ENCODE results near the gene SNPH.

Gene SNPH

GRCh38 chr20:1264727-1265126 is 1.4 kb upstream of the SNPH start:
- Histone ChIP-seq H3K4me2 (ENCODE audit: low read depth, low read length) (no peak overlapping the region), H4K20me1 (ENCODE audit: insufficient read depth, low read length) (no peaks in the 10 kb centered on the region), H3K27me3 (replicated peaks; ENCODE audit: insufficient read depth, low read length) (no peaks in the 10 kb centered on the region), H3K79me2 (ENCODE audit: low read length) (no peaks in the 10 kb centered on the region), H3K27ac (ENCODE audit: low read length) (no peak overlapping the region), H3K9me3 (replicated peaks; ENCODE audit: insufficient read depth, low read length) (no peaks in the 10 kb centered on the region), H3K36me3 (replicated peaks; ENCODE audit: insufficient read depth, low read length) (no peaks in the 10 kb centered on the region), H2AFZ (ENCODE audit: low read length) (no peak overlapping the region), H3K9me2 (replicated peaks; ENCODE audit: insufficient read depth, low read length) (no peaks in the 10 kb centered on the region), H3K4me1 (ENCODE audit: low read length) (peaks cover 7% of the 10 kb centered on the region), H3K9ac (ENCODE audit: low read length) (no peak overlapping the region), H3K4me3 (ENCODE audit: low read length) (no peak overlapping the region), H3F3A (ENCODE audit: insufficient read depth, low read length) (no peaks in the 10 kb centered on the region)
- no peak for DNase-seq
- TF ChIP-seq EZH2 (optimal IDR thresholded peaks at IDR 0.05; ENCODE audit: low read depth, low read length) (no peak), CTCF (IDR thresholded peaks at IDR 0.05; ENCODE audit: low read length) (no peak), EZH2phosphoT487 (IDR thresholded peaks at IDR 0.05; ENCODE audit: low read length) (no peak)

GRCh38 chr20:1265226-1265915 is 723 bp upstream of the SNPH start:
- Histone ChIP-seq H3K9me2 (replicated peaks; ENCODE audit: insufficient read depth, low read length) (no peaks in the 10 kb centered on the region), H3K9me3 (replicated peaks; ENCODE audit: insufficient read depth, low read length) (no peaks in the 10 kb centered on the region), H3F3A (ENCODE audit: insufficient read depth, low read length) (no peaks in the 10 kb centered on the region), H3K4me3 (ENCODE audit: low read length) (peak overlapping the region; percentile 73), H2AFZ (ENCODE audit: low read length) (peak overlapping the region; percentile 79), H3K27ac (ENCODE audit: low read length) (no peak overlapping the region), H3K9ac (ENCODE audit: low read length) (peak overlapping the region; percentile 35; the same call in 1 of the 2 replicates), H3K79me2 (ENCODE audit: low read length) (no peaks in the 10 kb centered on the region), H4K20me1 (ENCODE audit: insufficient read depth, low read length) (no peaks in the 10 kb centered on the region), H3K4me2 (ENCODE audit: low read depth, low read length) (peak overlapping the region; percentile 89), H3K4me1 (ENCODE audit: low read length) (peaks cover 7% of the 10 kb centered on the region), H3K27me3 (replicated peaks; ENCODE audit: insufficient read depth, low read length) (no peaks in the 10 kb centered on the region), H3K36me3 (replicated peaks; ENCODE audit: insufficient read depth, low read length) (no peaks in the 10 kb centered on the region)
- DNase-seq = no peak
- TF ChIP-seq EZH2phosphoT487 (IDR thresholded peaks at IDR 0.05; ENCODE audit: low read length) = no peak
- TF ChIP-seq CTCF (IDR thresholded peaks at IDR 0.05; ENCODE audit: low read length) = no peak
- TF ChIP-seq EZH2 (optimal IDR thresholded peaks at IDR 0.05; ENCODE audit: low read depth, low read length) = no peak

GRCh38 chr20:1265916-1266166 is 253 bp upstream of the SNPH start:
- H3K4me2 ChIP-seq (ENCODE audit: low read depth, low read length) = peak overlapping the region; percentile 89
- no peaks in the 10 kb centered on the region for H3K79me2 ChIP-seq (ENCODE audit: low read length)
- H3K9me3 ChIP-seq (replicated peaks; ENCODE audit: insufficient read depth, low read length) = no peaks in the 10 kb centered on the region
- H3K27me3 ChIP-seq (replicated peaks; ENCODE audit: insufficient read depth, low read length) = no peaks in the 10 kb centered on the region
- no peaks in the 10 kb centered on the region for H3F3A ChIP-seq (ENCODE audit: insufficient read depth, low read length)
- TF ChIP-seq CTCF (IDR thresholded peaks at IDR 0.05; ENCODE audit: low read length) (no peak), EZH2 (optimal IDR thresholded peaks at IDR 0.05; ENCODE audit: low read depth, low read length) (no peak), EZH2phosphoT487 (IDR thresholded peaks at IDR 0.05; ENCODE audit: low read length) (no peak)
- no peak overlapping the region for H3K27ac ChIP-seq (ENCODE audit: low read length)
- peaks cover 7% of the 10 kb centered on the region for H3K4me1 ChIP-seq (ENCODE audit: low read length)
- H3K9me2 ChIP-seq (replicated peaks; ENCODE audit: insufficient read depth, low read length) = no peaks in the 10 kb centered on the region
- DNase-seq = no peak
- peak overlapping the region; percentile 35; the same call in 1 of the 2 replicates for H3K9ac ChIP-seq (ENCODE audit: low read length)
- H4K20me1 ChIP-seq (ENCODE audit: insufficient read depth, low read length) = no peaks in the 10 kb centered on the region
- H3K36me3 ChIP-seq (replicated peaks; ENCODE audit: insufficient read depth, low read length) = no peaks in the 10 kb centered on the region
- H3K4me3 ChIP-seq (ENCODE audit: low read length) = peak overlapping the region; percentile 73
- H2AFZ ChIP-seq (ENCODE audit: low read length) = peak overlapping the region; percentile 79
